Measurements from ENCODE around the gene PPM1G.
A peak's percentile ranks its signal among the peaks of the same experiment; 100 is the strongest.

PPM1G gene

GRCh38 chr2:27375513-27376099 is 33.8 kb downstream of the PPM1G start:
- TF ChIP-seq CTCF (IDR thresholded peaks at IDR 0.05; ENCODE audit: low read depth, low read length), result no peak
- Histone ChIP-seq H3K4me1 (no peaks in the 10 kb centered on the region; the same call in 1 of the 2 replicates), H3K9me3 (no peaks in the 10 kb centered on the region), H3K4me3 (ENCODE audit: low read depth, low read length) (no peak overlapping the region), H3K27me3 (no peaks in the 10 kb centered on the region), H3K36me3 (peaks cover 59% of the 10 kb centered on the region)
- DNase-seq, result no peak

GRCh38 chr2:27373567-27373966 is 35.8 kb downstream of the PPM1G start:
- Histone ChIP-seq H3K4me1 (no peaks in the 10 kb centered on the region; the same call in 1 of the 2 replicates), H3K36me3 (peaks cover 59% of the 10 kb centered on the region), H3K9me3 (no peaks in the 10 kb centered on the region), H3K4me3 (ENCODE audit: low read depth, low read length) (no peak overlapping the region), H3K27me3 (no peaks in the 10 kb centered on the region)
- no peak for DNase-seq
- TF ChIP-seq CTCF (IDR thresholded peaks at IDR 0.05; ENCODE audit: low read depth, low read length), result no peak

DNA sequence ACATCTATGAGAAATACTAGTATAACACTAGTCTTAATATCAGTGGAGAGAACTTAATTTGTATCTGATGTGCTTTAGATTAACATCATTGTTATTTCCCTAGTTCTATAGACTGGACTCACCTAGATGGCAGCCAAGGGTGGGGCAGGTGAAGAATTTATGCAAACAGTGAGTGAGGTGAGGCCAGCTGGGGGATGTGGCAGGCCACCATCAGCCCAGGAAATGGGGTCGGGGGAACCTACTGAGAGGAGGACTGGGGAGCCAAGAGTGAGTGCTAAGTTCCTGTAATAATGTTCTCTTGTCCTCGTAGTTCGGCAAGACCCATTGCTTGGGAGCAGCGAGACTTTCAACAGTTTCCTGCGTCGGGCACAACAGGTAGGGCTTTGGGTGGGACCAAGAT is 36.5 kb downstream of the PPM1G start:
- Histone ChIP-seq H3K4me1 (no peaks in the 10 kb centered on the region; the same call in 1 of the 2 replicates), H3K9me3 (no peaks in the 10 kb centered on the region), H3K27me3 (no peaks in the 10 kb centered on the region), H3K4me3 (ENCODE audit: low read depth, low read length) (no peak overlapping the region), H3K36me3 (peaks cover 59% of the 10 kb centered on the region)
- TF ChIP-seq CTCF (IDR thresholded peaks at IDR 0.05; ENCODE audit: low read depth, low read length), result no peak
- no peak for DNase-seq

- no peak for TF ChIP-seq CTCF (IDR thresholded peaks at IDR 0.05; ENCODE audit: low read depth, low read length)
- H3K4me3 ChIP-seq (ENCODE audit: low read depth, low read length), result peak overlapping the region; percentile 99
- no peaks in the 10 kb centered on the region for H3K27me3 ChIP-seq
- no peaks in the 10 kb centered on the region; the same call in 1 of the 2 replicates for H3K4me1 ChIP-seq
- peaks cover 56% of the 10 kb centered on the region for H3K36me3 ChIP-seq
- H3K9me3 ChIP-seq, result no peaks in the 10 kb centered on the region
- peak; percentile 36 for DNase-seq
These were observed 38.4 kb downstream of the PPM1G start for GRCh38 chr2:27370816-27371620.

DNA sequence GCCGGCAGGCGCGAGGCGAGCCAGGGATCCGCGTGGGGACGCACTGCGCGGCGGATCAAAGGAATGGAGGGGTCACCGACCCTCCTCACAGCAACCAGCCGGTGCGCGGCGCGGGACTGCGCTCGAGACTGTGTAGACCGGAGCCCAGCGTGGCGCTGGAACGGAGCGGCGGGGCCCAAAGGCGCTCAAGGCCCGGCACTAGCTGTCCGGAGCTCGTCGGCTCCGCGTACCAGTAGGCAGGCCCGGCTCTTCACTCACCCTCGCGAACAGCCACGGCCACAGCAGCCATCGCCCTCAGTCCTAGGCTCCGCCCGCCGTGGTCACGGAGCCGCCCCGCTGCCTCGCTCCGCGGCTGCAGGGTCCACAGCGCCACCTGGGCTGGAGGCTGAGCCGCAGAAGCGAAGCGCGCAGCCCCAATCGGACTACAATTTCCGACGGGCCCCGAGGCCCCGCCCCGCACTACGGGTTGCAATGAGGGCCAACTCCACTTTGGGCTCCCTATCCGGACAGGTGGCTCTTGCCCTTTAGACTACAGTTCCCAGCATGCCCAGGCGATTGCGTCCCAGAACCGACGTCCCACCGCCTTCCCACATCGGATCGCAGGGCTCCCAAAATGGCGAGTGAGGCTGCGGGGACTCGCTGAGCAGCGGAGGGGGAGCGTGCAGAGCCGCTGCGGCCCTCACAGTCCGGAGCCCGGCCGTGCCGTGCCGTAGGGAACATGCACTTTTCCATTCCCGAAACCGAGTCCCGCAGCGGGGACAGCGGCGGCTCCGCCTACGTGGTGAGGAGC is 39.2 kb downstream of the PPM1G start, which contains the start of the genes EIF2B4 and SNX17:
EIF2B4 (minus strand) TSS at position 313 of the 790 bp plus-strand sequence; CDS start at position 289, 24 bp downstream.
SNX17 (plus strand) TSS at position 591 of the 790 bp plus-strand sequence; CDS start at position 719, 128 bp downstream.
- no peaks in the 10 kb centered on the region for H3K9me3 ChIP-seq
- no peaks in the 10 kb centered on the region for H3K27me3 ChIP-seq
- peak; percentile 80 for TF ChIP-seq CTCF (IDR thresholded peaks at IDR 0.05; ENCODE audit: low read depth, low read length)
- no peaks in the 10 kb centered on the region; the same call in 1 of the 2 replicates for H3K4me1 ChIP-seq
- peaks cover 54% of the 10 kb centered on the region for H3K36me3 ChIP-seq
- peak; percentile 99 for DNase-seq
- peak within 1 kb of the TSS; percentile 99 for H3K4me3 ChIP-seq (ENCODE audit: low read depth, low read length)

Data from BE2C (cell line).